ENCODE data around the gene DSTN. TPM values are rescaled to one million over a fixed set of nuclear protein-coding genes. Genes with fewer than 3 reads are reported as not detected.
A peak's percentile ranks its signal among the peaks of the same experiment; 100 is the strongest.

The DSTN gene
- total RNA-seq, 3 donors from 2014 or later = 180 to 384 (median 272) TPM

DNA sequence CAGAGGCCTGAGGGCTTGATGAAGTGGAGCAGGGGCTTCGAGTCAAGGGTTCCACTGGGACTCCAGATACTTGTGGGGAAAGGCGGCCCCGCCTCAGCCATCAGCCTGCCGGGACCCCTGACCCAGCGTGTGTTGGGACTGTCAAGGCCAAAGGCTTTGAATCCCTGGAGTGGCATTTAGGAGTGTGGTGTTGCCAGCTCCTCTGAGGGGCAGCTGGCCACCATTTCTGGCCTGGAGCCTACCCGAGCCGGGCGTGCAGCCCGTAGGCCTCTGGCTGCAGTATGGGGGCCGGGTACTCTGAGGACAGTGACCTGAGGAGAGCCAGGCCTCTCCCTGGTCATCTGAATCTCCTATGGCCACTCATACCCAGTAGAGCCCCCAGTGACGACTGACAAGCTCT lies 72.1 kb downstream of the DSTN start:
- Histone ChIP-seq H3K27ac (no peak overlapping the region), H3K4me1 (no peaks in the 10 kb centered on the region), H3K4me3 (no peak overlapping the region), H3K36me3 (no peaks in the 10 kb centered on the region), H3K9me3 (no peaks in the 10 kb centered on the region), H3K27me3 (no peaks in the 10 kb centered on the region)
- intact Hi-C loops (cut with DNase I; ENCODE audit: low total_unique reads) = no loop called here
- TF ChIP-seq POLR2A (IDR thresholded peaks at IDR 0.05) (no peak), POLR2AphosphoS5 (IDR thresholded peaks at IDR 0.05) (no peak)
- TF ChIP-seq, protein P1, sequence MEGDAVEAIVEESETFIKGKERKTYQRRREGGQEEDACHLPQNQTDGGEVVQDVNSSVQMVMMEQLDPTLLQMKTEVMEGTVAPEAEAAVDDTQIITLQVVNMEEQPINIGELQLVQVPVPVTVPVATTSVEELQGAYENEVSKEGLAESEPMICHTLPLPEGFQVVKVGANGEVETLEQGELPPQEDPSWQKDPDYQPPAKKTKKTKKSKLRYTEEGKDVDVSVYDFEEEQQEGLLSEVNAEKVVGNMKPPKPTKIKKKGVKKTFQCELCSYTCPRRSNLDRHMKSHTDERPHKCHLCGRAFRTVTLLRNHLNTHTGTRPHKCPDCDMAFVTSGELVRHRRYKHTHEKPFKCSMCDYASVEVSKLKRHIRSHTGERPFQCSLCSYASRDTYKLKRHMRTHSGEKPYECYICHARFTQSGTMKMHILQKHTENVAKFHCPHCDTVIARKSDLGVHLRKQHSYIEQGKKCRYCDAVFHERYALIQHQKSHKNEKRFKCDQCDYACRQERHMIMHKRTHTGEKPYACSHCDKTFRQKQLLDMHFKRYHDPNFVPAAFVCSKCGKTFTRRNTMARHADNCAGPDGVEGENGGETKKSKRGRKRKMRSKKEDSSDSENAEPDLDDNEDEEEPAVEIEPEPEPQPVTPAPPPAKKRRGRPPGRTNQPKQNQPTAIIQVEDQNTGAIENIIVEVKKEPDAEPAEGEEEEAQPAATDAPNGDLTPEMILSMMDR (IDR thresholded peaks at IDR 0.05) = no peak
- DNase-seq (ENCODE audit: low spot score in 2 of 2) = no peak

DNA sequence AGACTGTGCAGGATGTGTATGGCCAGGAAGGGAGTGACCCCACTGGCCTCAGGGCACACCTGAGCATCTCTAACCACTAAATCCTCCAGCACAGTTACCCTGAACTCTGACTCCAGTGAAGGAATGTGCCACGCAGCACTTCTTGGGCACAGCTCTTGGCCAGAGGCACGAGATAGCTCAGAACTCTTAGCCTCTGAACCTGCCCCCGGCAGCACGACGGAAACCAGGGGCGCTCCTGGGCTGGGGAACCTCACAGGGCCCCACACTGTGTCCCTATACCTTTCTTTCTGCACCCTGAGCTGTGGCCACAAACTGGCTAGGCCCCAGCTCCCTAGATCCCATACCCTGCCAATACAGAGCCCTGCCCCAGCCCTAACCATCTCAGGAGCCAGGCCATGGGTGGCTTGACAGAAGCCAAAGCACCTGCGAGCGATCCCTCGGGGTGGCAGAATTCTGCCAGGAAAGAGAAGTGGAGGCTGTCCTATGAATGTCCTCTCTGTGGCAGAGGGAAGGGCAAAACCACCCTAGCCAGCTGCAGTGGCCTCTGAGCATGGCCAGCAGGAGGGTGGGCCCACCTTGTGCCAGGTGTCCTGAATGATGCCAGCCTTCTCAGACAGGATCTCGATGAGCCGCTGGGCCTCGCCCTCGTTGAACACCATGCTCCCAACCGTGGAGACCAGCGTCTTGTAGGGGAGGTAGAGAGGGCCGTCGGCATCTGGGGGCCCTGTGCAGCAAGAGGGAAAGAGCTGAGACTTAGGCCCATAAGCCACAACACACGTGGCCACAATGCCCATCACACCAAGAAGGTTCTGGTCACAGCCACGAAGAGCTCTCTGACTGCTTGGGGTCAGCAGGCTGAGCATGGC lies 72.8 kb downstream of the DSTN start:
- intact Hi-C loops (cut with DNase I; ENCODE audit: low total_unique reads) = no loop called here
- Histone ChIP-seq H3K9me3 (no peaks in the 10 kb centered on the region), H3K27me3 (no peaks in the 10 kb centered on the region), H3K27ac (no peak overlapping the region), H3K4me1 (no peaks in the 10 kb centered on the region), H3K4me3 (no peak overlapping the region), H3K36me3 (no peaks in the 10 kb centered on the region)
- DNase-seq (ENCODE audit: low spot score in 2 of 2) = no peak
- TF ChIP-seq POLR2AphosphoS5 (IDR thresholded peaks at IDR 0.05) (no peak), POLR2A (IDR thresholded peaks at IDR 0.05) (no peak)
- TF ChIP-seq, protein P1 (IDR thresholded peaks at IDR 0.05) = no peak

DNA sequence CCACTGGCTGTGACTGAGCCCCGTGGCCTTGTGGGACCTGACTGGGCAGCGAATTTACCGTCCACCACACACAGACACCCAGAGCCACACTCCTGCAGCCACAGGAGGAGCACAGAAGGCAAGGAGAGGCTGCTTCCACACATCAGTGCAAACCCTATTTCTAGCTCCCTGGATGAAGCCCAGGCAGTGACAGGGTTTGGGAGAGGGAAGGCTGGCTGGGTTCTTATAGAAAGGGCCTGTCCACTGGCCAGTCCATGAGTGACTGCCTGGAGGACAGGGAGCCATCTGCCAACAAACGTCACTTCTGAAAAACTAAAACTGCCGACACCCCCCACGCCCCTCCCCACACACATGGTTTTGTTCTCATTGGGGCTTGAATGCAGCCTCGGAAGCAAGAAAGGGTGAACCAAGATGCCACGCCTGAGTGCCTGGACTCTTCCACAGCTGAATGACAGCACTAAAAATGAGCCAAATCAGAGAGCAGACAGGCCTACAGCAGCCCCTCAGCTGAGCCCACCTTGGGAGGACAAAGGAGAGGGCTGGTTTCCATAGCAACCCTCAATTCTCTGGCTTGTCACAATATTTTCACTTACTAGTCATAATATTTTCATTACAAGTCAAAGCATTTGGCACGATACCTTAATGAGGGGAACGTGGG lies 73.8 kb downstream of the DSTN start:
- Histone ChIP-seq H3K4me3 (no peak overlapping the region), H3K27ac (peak overlapping the region in 1 of 2 donors; percentile 33), H3K4me1 (no peaks in the 10 kb centered on the region), H3K27me3 (no peaks in the 10 kb centered on the region), H3K36me3 (no peaks in the 10 kb centered on the region), H3K9me3 (no peaks in the 10 kb centered on the region)
- no peak for DNase-seq (ENCODE audit: low spot score in 2 of 2)
- no peak for TF ChIP-seq POLR2A (IDR thresholded peaks at IDR 0.05)
- TF ChIP-seq POLR2AphosphoS5 (IDR thresholded peaks at IDR 0.05) = no peak
- TF ChIP-seq, protein P1 (IDR thresholded peaks at IDR 0.05) = no peak
- intact Hi-C loops (cut with DNase I; ENCODE audit: low total_unique reads) = no loop called here

DNA sequence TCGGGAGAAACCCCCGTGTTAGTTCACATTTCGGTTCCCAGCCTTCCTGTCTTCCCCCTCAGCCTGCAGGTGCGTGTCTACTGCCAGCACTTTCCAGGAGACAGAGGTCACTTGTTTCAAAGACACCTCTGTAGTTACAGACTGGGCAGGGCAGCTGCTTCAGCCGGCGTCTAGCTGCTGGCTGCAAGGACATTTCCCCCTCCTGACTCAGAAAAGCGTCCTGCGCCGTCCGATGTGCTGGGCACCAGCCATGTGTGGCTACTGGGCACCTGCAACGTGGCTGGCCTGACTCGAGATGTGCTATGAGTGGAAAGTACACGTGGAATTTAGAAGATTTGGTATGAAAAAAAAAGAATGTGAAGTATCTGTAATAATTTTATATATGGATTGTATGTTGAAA lies 74.6 kb downstream of the DSTN start:
- intact Hi-C loops (cut with DNase I; ENCODE audit: low total_unique reads) = no loop called here

More for the DNA sequence above, 74.6 kb downstream of the DSTN start:
- no peak overlapping the region for H3K27ac ChIP-seq
- no peak for DNase-seq (ENCODE audit: low spot score in 2 of 2)
- H3K4me1 ChIP-seq = peaks cover 4% of the 10 kb centered on the region in 2 donors
- H3K9me3 ChIP-seq = no peaks in the 10 kb centered on the region
- TF ChIP-seq POLR2AphosphoS5 (IDR thresholded peaks at IDR 0.05) (no peak), POLR2A (IDR thresholded peaks at IDR 0.05) (no peak)
- TF ChIP-seq, protein P1 (IDR thresholded peaks at IDR 0.05) = no peak
- H3K4me3 ChIP-seq = no peak overlapping the region
- H3K27me3 ChIP-seq = no peaks in the 10 kb centered on the region
- H3K36me3 ChIP-seq = no peaks in the 10 kb centered on the region

Data from breast epithelium (tissue), 4 donors.